ENCODE measurements around the gene KLHL5.

- no peak for TF ChIP-seq SUZ12 (IDR thresholded peaks at IDR 0.05; ENCODE audit: extremely low read depth, insufficient read depth, insufficient read length)
- no peak for TF ChIP-seq YY1 (IDR thresholded peaks at IDR 0.05; ENCODE audit: insufficient read depth, insufficient read length)
Observed at GRCh38 chr4:39022241-39022640, 39.8 kb upstream of the KLHL5 start.

All from NT2/D1 (cell line).